Breast epithelium (tissue), 3 donors: ENCODE data around the gene THSD4.

Experiments
- POLR2A ChIP-seq: fragments of 450-650 bp; IDR thresholded peaks from one replicate; pipeline ENCODE4 v1.6.1; 2016; ENCODE audit warnings: antibody characterized with exemption, mild to moderate bottlenecking, moderate library complexity
- POLR2AphosphoS5 ChIP-seq, 3 donors: sonication (generic); formaldehyde crosslinking; IDR thresholded peaks; one replicate each; pipeline ENCODE4 v1.6.1; 2017; ENCODE audit warnings: antibody characterized with exemption in 3 of 3
- TF ChIP-seq, protein P1 (sequence below), 3 donors: fragments of 450-650 bp; IDR thresholded peaks; one replicate each; pipeline ENCODE4 v1.5.1; 2016 to 2017; ENCODE audit warnings: antibody characterized with exemption in 3 of 3, mild to moderate bottlenecking in 3 of 3, moderate library complexity in 3 of 3

DNA sequence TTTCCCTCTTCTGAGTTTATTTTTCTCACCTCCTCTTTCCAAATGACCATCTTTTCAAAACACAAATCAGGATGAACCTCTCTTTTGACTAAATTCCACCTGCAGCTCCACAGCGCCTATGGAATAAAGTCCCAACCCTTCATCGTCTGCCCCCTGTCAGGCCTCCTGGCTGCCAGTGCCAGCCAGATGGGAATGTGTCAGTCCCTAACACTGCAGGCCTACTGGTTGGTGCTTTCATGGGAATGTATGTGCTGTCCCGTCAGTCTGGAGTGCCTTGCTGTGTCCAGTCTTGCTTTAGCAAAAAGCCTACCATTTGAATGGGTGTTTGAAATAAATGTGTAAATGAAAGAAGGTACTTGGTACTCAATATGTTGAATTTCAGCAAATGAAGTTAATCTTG is 310.1 kb downstream of the THSD4 start:
- TF ChIP-seq POLR2A (no peak), POLR2AphosphoS5 (IDR thresholded peaks at IDR 0.05) (no peak)
- TF ChIP-seq, protein P1, sequence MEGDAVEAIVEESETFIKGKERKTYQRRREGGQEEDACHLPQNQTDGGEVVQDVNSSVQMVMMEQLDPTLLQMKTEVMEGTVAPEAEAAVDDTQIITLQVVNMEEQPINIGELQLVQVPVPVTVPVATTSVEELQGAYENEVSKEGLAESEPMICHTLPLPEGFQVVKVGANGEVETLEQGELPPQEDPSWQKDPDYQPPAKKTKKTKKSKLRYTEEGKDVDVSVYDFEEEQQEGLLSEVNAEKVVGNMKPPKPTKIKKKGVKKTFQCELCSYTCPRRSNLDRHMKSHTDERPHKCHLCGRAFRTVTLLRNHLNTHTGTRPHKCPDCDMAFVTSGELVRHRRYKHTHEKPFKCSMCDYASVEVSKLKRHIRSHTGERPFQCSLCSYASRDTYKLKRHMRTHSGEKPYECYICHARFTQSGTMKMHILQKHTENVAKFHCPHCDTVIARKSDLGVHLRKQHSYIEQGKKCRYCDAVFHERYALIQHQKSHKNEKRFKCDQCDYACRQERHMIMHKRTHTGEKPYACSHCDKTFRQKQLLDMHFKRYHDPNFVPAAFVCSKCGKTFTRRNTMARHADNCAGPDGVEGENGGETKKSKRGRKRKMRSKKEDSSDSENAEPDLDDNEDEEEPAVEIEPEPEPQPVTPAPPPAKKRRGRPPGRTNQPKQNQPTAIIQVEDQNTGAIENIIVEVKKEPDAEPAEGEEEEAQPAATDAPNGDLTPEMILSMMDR (IDR thresholded peaks at IDR 0.05): no peak
